ENCODE results near the gene PEX11G.

- TF ChIP-seq CTCF (IDR thresholded peaks at IDR 0.05) (no peak), POLR2A (IDR thresholded peaks at IDR 0.05) (no peak)
Observed at GRCh38 chr19:7454998-7455397, 33.8 kb downstream of the PEX11G start.

All from adrenal gland (tissue), 5 donors.